ENCODE data around the gene C1QTNF12.

- no peak for TF ChIP-seq EZH2phosphoT487 (IDR thresholded peaks at IDR 0.05; ENCODE audit: insufficient read depth, low read depth)
- no peak for TF ChIP-seq EZH2 (IDR thresholded peaks at IDR 0.05; ENCODE audit: insufficient read depth, poor library complexity, severe bottlenecking)
Measured at GRCh38 chr1:1262071-1262470, 15.5 kb upstream of the C1QTNF12 start.

All from GM23248 (cell line).